Sciatic nerve (tissue), 2 donors: ENCODE measurements around the gene FUT1. TPM values are rescaled to one million over a fixed set of nuclear protein-coding genes. Genes with fewer than 3 reads are reported as not detected.
"Not testable (repeated sequence)": the region's sequence is repeated elsewhere in the genome, so short reads cannot be mapped to it uniquely, and the experiment has no call there.

Experiments
- ATAC-seq: fragments of 200-7000 bp; cut with Tn5 transposase; one replicate; pipeline ENCODE4 v1.9.1; 2020; ENCODE audit warnings: mild to moderate bottlenecking, moderate library complexity
- DNase-seq: peaks from one replicate; pipeline ENCODE4 v3.0.0-alpha.2; 2020; ENCODE audit warnings: low spot score
- intact Hi-C: fragments of 100-400 bp; cut with DNase I; formaldehyde crosslinking; loops from one replicate; pipeline ENCODE4 v1.14.2; 2022
- total RNA-seq: library from RNA; stranded (reverse); fragmentation: NEBNext Ultra II Directional; extraction: Animal tissue kit (Norgen Biotek cat#: 25700); gene quantifications from one replicate; pipeline ENCODE4 v1.2.1, GENCODE V29; 2021
- donor health status: DM: no; HTN: no; CAD: no.
- donor health status: DM: no; HTN: no; CAD: no.

The FUT1 gene
- 3.6 TPM for total RNA-seq

GRCh38 chr19:48752496-48753365 lies at the start of gene FUT1:
FUT1 (minus strand) TSS chr19:48752641; CDS start chr19:48751281, 1,360 bp downstream.
- intact Hi-C loops, result no loop called here
- ATAC-seq (peak; percentile 69), DNase-seq (no peak)

GRCh38 chr19:48799358-48800300 lies 47.2 kb upstream of the FUT1 start:
- intact Hi-C loops, result loop anchor here (5.0 kb wide), 1 partner anchor 38 kb away; the partner anchor contains the start of gene HSD17B14
- ATAC-seq (no peak), DNase-seq (no peak)

GRCh38 chr19:48798937-48799336 lies 46.5 kb upstream of the FUT1 start:
- no peak for ATAC-seq
- DNase-seq, result no peak
- intact Hi-C loops, result loop anchor here (5.0 kb wide), 1 partner anchor 38 kb away; the partner anchor contains the start of gene HSD17B14

- intact Hi-C loops, result loop anchor here (5.0 kb wide), 1 partner anchor 40 kb away; the partner anchor contains the start of gene HSD17B14
Observed at GRCh38 chr19:48797103-48797502, 44.7 kb upstream of the FUT1 start.

GRCh38 chr19:48796298-48797083 lies 44.0 kb upstream of the FUT1 start:
- intact Hi-C loops, result loop anchor here (5.0 kb wide), 1 partner anchor 41 kb away; the partner anchor contains the start of gene HSD17B14
- ATAC-seq, result no peak
- DNase-seq, result no peak

More at GRCh38 chr19:48797103-48797502, 44.7 kb upstream of the FUT1 start:
- DNase-seq (no peak), ATAC-seq (no peak)

DNA sequence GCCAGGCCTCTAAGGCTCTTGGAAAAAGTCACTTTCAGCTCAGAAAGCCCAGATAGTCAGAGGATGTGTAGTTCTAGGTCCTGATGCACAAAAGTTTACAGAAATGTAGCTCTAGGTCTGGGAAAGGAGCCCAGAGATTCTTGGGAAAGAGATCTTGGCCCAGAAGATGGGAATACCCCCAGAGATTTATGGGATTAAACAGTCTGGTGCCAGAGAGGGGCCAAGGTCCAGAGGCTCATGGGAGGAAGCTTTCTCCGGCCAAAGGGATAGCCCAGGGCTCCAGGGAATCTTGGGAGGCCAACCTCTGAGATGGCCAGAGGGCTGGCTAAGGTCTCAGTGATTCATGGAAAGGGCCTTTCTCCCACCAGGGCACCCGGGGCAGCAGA lies 43.2 kb upstream of the FUT1 start:
- ATAC-seq (peak; percentile 75), DNase-seq (peak; percentile 63)
- intact Hi-C loops, result loop anchor here (2.0 to 5.0 kb wide), 2 partner anchors 42 to 175 kb away; partner anchors contain the start of gene HSD17B14

DNA sequence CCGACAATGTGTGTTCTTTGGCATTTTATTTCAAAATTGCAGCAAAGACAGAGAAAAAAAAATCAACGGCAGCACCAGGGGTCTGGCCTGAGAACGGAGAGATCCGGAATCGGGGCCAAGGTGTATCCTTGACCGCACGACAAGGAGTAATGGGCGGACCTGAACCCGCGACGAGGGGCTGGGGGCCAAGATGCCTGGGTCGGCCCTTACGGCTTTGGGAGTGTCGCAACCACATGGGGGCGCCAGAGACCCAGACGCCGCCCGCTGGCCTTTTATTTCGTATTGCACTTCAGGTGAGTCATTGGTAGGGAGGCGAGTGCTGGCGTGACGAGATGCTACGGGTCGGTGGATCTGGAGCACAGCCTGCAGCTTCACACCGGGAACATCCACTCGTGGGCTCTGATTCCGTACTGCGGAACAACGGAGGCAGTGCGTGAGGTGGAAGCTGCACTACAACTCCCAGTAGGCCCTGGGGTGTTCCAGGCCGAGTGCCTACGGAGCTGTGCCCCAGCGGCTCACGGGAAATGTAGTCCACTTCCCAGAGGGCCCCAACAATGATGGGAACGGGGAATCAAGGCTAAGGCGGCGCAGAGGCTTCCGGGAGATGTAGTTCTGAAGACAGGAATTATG lies 42.7 kb upstream of the FUT1 start:
- peak; percentile 94 for DNase-seq
- intact Hi-C loops, result loop anchor here (2.0 to 5.0 kb wide), 2 partner anchors 42 to 176 kb away; partner anchors contain the start of gene HSD17B14
- peak; percentile 97 for ATAC-seq

DNA sequence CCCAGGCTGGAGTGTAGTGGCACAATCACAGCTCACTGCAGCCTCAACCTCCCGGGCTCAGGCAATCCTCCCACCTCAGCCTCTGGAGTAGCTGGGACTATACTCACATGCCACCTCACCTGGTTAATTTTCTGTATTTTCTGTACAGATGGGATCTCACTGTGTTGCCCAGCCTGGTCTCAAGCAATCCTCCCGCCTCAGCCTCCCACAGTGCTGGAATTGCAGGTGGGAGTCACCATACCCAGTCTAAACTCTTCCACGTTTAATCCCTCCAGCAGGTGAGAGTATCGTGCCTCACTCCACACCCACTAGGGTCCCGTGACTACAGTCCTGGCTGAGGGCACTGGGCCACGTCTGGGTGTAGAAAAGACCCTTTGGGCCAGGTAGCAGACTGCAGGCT lies 41.9 kb upstream of the FUT1 start:
- ATAC-seq, result no peak
- intact Hi-C loops, result loop anchor here (2.0 kb wide), 1 partner anchor 177 kb away; no protein-coding TSS in a partner anchor

DNA sequence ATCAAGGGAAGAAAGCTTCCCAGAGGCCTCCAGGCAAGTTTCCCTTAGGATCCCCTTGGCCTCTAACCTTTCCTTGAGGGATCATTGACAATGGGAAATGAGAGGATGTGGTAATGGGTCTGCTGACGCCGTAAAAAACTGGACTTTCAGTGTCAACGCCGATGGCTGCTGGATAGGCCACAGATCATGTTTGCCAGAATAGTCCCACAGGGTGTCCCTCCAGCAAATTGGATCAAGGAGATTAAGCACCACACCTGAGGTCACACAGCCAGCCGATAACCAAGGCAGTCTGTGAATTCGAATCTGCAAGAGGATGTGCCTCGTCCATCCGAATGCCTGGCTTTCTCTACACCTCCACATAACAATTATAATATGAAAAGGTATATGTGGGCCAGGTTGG lies 40.8 kb upstream of the FUT1 start:
- intact Hi-C loops, result no loop called here
- ATAC-seq (no peak), DNase-seq (no peak)

More for the DNA sequence above, 41.9 kb upstream of the FUT1 start:
- no peak for DNase-seq

DNA sequence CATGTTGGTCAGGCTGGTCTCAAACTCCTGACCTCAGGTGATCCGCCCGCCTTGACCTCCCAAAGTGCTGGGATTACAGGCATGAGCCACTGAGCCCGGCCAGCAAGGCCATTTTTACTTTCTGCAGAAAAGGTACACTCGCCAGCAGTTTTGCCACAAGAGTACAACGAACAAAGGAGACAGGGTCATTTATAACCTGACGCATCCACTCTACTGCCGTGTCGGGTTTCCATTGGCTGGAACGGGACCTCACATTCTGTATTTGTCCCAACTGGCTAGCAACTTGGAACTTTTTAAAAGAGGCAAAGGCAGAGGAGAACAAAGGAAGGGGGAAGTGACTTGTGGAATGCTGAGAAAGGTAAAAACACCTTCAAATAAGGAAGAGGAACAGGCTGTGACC lies 34.9 kb upstream of the FUT1 start:
- DNase-seq, ATAC-seq, intact Hi-C loops: not testable (repeated sequence)

- intact Hi-C loops, DNase-seq, ATAC-seq: not testable (repeated sequence)
Observed at GRCh38 chr19:48786422-48786821, 34.0 kb upstream of the FUT1 start.

DNA sequence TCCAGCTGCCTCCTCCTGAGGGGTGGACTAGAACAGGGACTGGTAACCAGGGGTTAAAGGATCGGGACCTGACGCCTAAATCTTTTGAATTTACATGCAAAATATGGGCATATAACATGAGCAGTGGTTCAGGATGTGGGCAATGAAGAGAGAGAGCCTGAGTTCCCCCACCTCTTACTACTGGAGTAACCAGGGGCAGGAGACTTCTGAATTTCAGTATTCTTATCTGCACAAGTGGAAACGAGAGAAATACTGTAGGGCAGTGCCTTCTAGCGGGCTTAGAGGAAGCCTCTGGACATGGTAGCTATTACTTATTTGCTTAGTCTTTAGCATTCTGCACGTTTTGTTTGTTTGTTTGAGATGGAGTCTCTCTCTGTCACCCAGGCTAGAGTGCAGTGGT lies 32.1 kb upstream of the FUT1 start:
- intact Hi-C loops, result no loop called here
- no peak for DNase-seq

GRCh38 chr19:48780631-48781391 lies 28.4 kb upstream of the FUT1 start:
- intact Hi-C loops, result no loop called here
- no peak for ATAC-seq
- no peak for DNase-seq

More for the DNA sequence above, 32.1 kb upstream of the FUT1 start:
- no peak for ATAC-seq

DNA sequence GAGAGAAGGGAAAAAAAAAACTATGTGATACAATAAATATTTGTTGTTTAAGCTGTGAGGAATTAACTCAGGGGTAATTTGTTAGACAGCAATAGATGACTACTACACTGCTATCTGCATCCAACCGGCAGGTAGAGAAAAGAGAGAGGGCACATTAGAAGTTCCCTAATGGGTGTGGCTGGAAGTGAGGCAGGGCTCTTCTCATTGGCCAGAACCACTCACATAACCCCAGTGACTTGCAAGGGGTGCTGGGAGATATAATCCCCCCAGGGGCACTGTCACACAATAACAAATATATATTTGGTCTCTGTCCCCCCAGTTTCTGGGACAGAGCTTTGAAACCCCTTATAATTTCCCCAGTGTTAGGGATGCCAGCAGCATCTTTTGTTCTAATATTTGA lies 27.2 kb upstream of the FUT1 start:
- DNase-seq (no peak), ATAC-seq (no peak)
- intact Hi-C loops, result no loop called here

DNA sequence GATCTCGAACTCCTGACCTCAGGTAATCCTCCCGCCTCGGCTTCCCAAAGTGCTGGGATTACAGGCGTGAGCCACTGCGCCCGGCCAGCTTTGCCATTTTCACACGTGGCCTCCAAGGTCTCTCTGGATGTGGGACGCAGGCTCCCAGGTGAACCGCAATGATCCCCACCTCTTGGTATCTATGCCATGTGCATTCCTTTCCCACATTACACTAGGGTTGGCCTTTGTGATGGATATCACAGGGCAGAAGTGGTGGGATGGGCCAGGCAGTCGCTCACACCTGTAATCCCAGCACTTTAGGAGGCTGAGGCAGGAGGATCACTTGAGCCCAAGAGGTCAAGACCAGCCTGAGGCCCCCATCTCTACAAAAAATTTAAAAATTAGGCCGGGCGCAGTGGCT lies 25.3 kb upstream of the FUT1 start:
- DNase-seq (no peak), ATAC-seq (no peak)
- intact Hi-C loops, result no loop called here

GRCh38 chr19:48777139-48777538 lies 24.7 kb upstream of the FUT1 start:
- intact Hi-C loops, result no loop called here
- DNase-seq, result no peak
- ATAC-seq, result no peak

GRCh38 chr19:48772503-48772953 lies 20.1 kb upstream of the FUT1 start:
- intact Hi-C loops, result no loop called here
- DNase-seq, result no peak
- ATAC-seq, result peak; percentile 28
